Mesodermal cell (in vitro differentiated cells): ENCODE data around the gene GPC5.

Experiments used
- H3K27ac ChIP-seq: 2 replicates; pipeline ENCODE4 v1.7.0; 2013; ENCODE audit warnings: mild to moderate bottlenecking, low read depth, low read length, moderate library complexity; ENCODE audit not compliant: severe bottlenecking
- H3K36me3 ChIP-seq: 2 replicates; pipeline ENCODE4 v1.7.1; 2013; ENCODE audit warnings: mild to moderate bottlenecking, low read length, moderate library complexity; ENCODE audit not compliant: control insufficient read depth, insufficient read depth
- H3K4me1 ChIP-seq: one replicate; pipeline ENCODE4 v1.7.1; 2013; ENCODE audit warnings: mild to moderate bottlenecking, low read length; ENCODE audit not compliant: insufficient read depth, control insufficient read depth, poor library complexity, severe bottlenecking
- H3K4me3 ChIP-seq: 2 replicates; pipeline ENCODE4 v1.7.0; 2013; ENCODE audit warnings: low read length, control low read depth, mild to moderate bottlenecking; ENCODE audit not compliant: insufficient read depth, poor library complexity, severe bottlenecking; ENCODE audit errors: extremely low read depth
- H3K9me3 ChIP-seq: 2 replicates; pipeline ENCODE4 v1.7.1; 2013; ENCODE audit warnings: mild to moderate bottlenecking, low read length, moderate library complexity; ENCODE audit not compliant: control insufficient read depth
- WGBS, 2 experiments: methylation state at CpG; one replicate each; pipeline ENCODE4 v1.1.5; 2013; ENCODE audit warnings: missing lambda C conversion rate in 2 of 2; ENCODE audit not compliant: insufficient coverage in 2 of 2; 5-methylcytosine and 5-hydroxymethylcytosine counted together

The GPC5 gene

DNA sequence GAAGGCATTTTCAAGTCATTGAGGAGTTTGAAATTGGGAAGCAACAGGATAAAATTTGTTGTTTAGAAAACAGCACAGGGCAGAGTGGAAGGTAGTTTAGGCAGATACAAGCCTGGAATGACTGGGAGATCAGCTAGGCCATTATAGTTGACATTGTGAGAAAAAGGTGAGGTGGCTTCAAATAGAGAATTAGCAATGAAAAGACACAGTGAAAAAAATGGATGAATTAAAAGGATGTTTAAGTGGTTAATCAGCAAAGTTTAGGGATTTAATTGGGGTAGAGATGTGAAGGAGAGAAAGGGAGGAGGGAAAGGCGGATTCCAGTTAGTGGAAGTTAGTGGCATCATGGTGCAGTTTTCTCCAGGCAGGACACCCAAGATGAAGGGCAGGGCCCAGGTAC is 1257.7 kb downstream of the GPC5 start:
- WGBS, 2 experiments, result 90 to 100% methylated on average over 1 of the region's 1 CpG
- no peak overlapping the region for H3K27ac ChIP-seq

DNA sequence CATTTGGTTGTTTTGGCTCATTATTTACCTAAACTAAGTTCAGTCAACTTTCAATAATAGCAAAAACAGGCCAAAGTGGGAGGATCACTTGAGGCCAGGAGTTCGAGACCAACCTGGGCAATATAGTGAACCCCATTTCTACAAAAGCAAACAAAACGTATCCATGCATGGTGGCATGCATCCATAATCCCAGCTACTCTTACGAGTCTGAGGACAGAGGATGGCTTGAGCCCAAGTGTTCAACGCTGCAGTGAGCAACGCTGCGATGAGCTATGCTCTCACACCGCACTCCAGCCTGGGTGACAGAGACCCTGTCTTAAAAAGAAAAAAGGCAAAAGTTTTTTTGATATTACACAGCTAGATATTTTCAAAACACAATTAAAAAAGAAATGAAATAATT is 1258.2 kb downstream of the GPC5 start:
- Histone ChIP-seq H3K4me3 (no peak overlapping the region), H3K27ac (no peak overlapping the region), H3K36me3 (no peaks in the 10 kb centered on the region), H3K4me1 (no peaks in the 10 kb centered on the region), H3K9me3 (no peaks in the 10 kb centered on the region)
- WGBS, 2 experiments, result 84 to 98% methylated on average over 3 to 5 of the region's 7 CpGs

More for the DNA sequence above, 1257.7 kb downstream of the GPC5 start:
- Histone ChIP-seq H3K36me3 (no peaks in the 10 kb centered on the region), H3K4me3 (no peak overlapping the region), H3K9me3 (no peaks in the 10 kb centered on the region), H3K4me1 (no peaks in the 10 kb centered on the region)

DNA sequence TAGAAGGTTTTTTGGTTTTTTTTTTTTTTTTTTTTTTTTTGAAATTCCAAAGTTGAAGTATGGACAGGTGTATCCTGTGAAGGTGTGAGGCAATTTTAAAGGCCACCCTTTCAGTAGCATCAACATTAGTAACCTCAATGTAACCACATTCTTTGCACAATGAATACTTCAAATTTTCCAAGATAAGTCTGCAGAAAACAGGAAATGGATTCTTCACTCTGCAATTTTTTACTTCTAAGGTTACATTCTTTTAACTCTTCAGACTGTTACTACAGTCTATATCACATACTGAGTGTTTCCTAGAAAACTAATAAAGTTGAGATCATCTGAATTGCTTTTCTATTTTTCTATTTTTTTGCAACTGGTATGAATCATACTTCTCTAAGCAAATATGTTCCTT is 1259.1 kb downstream of the GPC5 start:
- H3K4me1 ChIP-seq, result no peaks in the 10 kb centered on the region
- H3K36me3 ChIP-seq, result no peaks in the 10 kb centered on the region
- H3K4me3 ChIP-seq, result no peak overlapping the region
- H3K9me3 ChIP-seq, result no peaks in the 10 kb centered on the region
- H3K27ac ChIP-seq, result no peak overlapping the region

DNA sequence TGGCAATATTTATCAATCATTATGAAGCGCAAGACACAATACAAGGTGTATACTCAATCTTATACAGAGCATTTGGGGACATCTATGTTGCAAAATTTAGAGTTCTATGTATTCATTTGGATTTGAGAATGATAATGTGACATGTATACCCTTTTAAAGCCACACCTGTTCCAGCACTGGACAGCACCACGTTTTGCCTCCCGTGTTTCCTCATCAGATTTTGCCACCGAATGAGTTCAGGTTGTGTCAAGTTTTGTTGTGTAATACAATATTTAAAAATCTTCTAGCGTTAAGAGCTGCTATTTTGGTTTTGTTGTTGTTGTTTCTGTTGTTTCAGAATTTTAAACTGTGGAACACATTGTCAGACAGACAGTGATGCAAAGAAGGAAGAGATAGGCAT is 1259.9 kb downstream of the GPC5 start:
- Histone ChIP-seq H3K4me1 (no peaks in the 10 kb centered on the region), H3K4me3 (no peak overlapping the region), H3K36me3 (no peaks in the 10 kb centered on the region), H3K27ac (no peak overlapping the region), H3K9me3 (no peaks in the 10 kb centered on the region)
- WGBS, 2 experiments, result 100% methylated on average over 1 to 3 of the region's 5 CpGs

DNA sequence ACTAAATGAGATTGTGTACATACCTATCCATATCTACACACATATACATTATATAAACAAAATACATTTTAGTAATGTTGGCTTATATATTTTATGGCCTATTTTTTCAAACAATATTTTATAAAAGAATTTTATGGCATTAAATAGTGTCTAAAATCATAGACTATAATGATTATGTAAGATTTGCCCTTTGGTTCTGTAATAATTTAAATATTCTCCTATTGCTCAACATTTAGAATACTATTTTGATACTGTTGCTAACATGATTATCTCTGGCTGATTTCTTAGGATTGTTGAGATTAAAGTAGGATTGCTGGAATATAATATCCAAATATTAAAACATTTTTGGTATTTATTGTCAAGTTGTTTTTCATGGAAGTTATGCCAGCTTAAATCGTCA is 1263.0 kb downstream of the GPC5 start:
- Histone ChIP-seq H3K27ac (no peak overlapping the region), H3K4me3 (no peak overlapping the region), H3K4me1 (no peaks in the 10 kb centered on the region), H3K36me3 (no peaks in the 10 kb centered on the region), H3K9me3 (no peaks in the 10 kb centered on the region)
- no CpG with 5 or more reads among the region's 1 CpG for WGBS, 2 experiments

DNA sequence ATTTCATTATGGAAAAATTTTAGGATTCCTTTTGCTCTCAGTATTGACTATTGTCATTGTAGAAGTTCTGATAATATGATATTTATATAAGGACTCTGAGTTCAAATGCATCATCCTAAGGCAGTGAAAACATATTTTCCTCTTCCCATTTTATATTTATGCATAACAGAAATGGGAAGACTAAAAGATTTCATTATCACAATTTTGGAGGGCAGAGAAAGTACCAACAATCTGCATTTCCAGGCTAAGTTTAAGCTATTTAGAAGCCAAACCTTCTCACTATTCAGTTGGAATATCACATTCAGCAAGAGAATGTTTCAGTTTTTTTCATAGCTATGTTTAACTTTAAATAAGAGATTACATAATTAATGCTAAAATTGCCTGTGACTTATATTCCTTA is 1269.7 kb downstream of the GPC5 start:
- Histone ChIP-seq H3K36me3 (no peaks in the 10 kb centered on the region), H3K27ac (no peak overlapping the region), H3K4me3 (no peak overlapping the region), H3K9me3 (no peaks in the 10 kb centered on the region), H3K4me1 (no peaks in the 10 kb centered on the region)

DNA sequence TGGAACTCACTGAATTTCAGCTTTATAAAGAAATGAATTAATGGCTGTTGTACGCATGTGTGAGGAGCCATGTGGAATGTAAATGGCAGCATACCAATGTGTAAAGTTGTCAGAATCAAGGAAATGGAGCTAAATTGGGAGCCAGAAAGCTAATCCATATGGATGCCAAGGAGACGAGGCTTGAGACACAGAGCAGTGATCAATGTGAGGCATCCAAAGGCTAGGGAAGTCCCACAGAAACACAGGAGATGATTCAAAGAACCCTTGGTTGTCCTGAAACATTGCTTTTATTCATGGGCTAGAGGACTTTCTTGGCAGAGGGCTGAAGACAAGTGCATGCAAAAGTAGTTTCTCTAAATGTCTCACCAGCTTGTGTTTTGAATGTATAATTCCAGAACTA is 1271.7 kb downstream of the GPC5 start:
- no peaks in the 10 kb centered on the region for H3K36me3 ChIP-seq
- no peak overlapping the region for H3K4me3 ChIP-seq
- no peaks in the 10 kb centered on the region for H3K9me3 ChIP-seq
- no peaks in the 10 kb centered on the region for H3K4me1 ChIP-seq
- 93 to 95% methylated on average over 2 of the region's 2 CpGs for WGBS, 2 experiments
- H3K27ac ChIP-seq, result no peak overlapping the region

DNA sequence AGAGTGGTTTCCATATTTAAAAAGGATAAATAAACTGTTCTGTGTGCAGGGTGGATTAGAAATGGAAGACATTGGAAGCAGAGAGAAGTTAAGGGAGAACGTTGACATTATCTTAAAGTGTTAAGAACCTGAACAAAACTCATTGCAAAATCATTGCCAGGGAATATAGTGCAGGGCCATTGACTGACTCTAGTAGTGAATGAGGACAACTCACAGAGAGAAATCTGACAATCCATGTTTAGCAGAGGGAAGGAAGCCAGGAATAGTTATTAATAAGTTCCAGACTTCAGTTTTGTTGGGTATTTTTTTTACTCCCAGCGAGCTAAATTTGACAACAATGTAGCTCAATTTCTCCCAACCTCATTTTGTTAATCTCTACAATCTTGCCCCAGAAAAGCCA is 1273.4 kb downstream of the GPC5 start:
- Histone ChIP-seq H3K4me1 (no peaks in the 10 kb centered on the region), H3K36me3 (no peaks in the 10 kb centered on the region), H3K4me3 (no peak overlapping the region), H3K9me3 (no peaks in the 10 kb centered on the region), H3K27ac (no peak overlapping the region)
- 92 to 93% methylated on average over 2 of the region's 2 CpGs for WGBS, 2 experiments

DNA sequence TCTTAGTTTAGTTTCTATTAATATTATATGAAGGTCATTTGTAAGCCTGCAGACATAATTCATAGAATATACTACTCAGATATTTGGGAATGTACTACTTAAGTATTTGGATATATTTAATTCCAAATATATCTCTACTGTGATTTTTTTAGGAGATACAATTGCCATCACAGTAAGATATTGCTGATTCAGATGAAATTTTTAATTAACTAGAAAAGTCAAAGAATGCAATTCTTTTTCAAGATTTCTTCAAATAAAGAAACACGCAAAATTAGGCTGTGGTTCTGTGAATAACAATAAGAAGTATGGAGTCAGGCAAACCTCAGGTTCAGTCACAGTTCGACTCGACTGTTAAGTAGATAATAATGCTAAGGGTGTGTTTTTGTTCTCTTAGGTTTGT is 1277.8 kb downstream of the GPC5 start:
- H3K4me3 ChIP-seq, result no peak overlapping the region
- H3K4me1 ChIP-seq, result no peaks in the 10 kb centered on the region
- H3K9me3 ChIP-seq, result no peaks in the 10 kb centered on the region
- H3K36me3 ChIP-seq, result no peaks in the 10 kb centered on the region
- H3K27ac ChIP-seq, result no peak overlapping the region
- no CpG with 5 or more reads among the region's 3 CpGs for WGBS, 2 experiments

DNA sequence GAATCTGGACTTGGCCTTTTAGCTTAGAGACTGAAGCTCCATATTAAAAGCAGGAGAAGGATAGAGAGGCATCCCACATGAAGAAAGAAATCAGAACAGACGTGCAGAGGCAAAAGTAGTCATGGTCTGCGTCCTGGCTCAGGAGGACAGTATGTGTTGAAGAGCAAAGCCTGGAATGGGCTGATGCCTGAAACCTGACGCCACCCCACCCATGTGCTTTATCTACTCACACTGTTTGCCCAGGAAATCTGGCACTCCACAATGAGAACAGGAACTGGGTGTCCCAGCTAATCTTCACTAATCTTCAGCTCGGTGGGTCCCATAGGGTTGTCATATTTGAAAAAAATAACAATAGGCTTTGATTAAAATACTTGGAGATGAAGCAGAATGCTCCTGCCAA is 1279.2 kb downstream of the GPC5 start:
- Histone ChIP-seq H3K36me3 (no peaks in the 10 kb centered on the region), H3K27ac (no peak overlapping the region), H3K4me1 (no peaks in the 10 kb centered on the region), H3K9me3 (no peaks in the 10 kb centered on the region), H3K4me3 (no peak overlapping the region)
- 40 to 75% methylated on average over 1 of the region's 4 CpGs for WGBS, 2 experiments

DNA sequence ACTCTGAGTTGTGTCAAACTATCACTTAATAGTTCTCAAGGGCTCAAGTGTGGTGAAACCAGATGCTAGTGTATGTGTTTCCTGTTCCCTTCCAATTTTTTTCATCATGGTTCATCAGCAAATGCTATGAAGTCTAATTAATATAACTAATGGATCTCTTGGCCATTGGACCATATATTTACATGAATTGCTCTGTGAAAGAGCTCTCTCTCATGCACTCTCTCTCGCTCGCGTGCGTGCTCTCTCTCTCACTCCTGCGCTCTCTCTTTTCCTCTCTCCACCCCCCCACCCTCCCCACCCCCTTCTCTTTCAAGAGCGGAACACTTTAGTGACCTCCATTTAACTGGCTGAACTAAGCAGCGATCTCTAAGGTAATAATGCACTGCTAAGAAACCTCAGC is 1281.2 kb downstream of the GPC5 start:
- no peaks in the 10 kb centered on the region for H3K9me3 ChIP-seq
- no peaks in the 10 kb centered on the region for H3K36me3 ChIP-seq
- H3K4me3 ChIP-seq, result no peak overlapping the region
- no peak overlapping the region for H3K27ac ChIP-seq
- WGBS, 2 experiments, result 90 to 97% methylated on average over 5 of the region's 7 CpGs
- no peaks in the 10 kb centered on the region for H3K4me1 ChIP-seq

DNA sequence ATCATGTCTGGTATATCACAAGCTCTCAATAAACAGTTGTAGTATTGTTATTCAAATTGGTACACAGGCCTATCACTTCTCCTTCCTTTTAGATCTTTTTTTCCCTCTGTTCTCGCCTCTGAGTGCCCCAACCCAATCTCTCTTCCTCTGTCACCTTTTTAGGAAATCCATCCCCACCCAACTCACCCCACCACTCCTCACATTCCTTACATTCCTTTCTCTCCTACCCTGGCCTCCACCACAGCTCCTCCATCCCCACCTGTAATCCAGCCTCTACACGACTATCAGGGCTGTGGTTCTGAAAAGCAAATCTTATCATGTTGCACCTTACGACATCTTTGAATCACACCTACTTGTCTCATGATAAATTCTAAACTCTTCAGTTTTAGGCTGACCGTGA is 1282.8 kb downstream of the GPC5 start:
- H3K27ac ChIP-seq, result no peak overlapping the region
- 76 to 81% methylated on average over 4 of the region's 4 CpGs for WGBS, 2 experiments
- H3K9me3 ChIP-seq, result no peaks in the 10 kb centered on the region
- no peaks in the 10 kb centered on the region for H3K36me3 ChIP-seq
- no peaks in the 10 kb centered on the region for H3K4me1 ChIP-seq
- no peak overlapping the region for H3K4me3 ChIP-seq
